Measurements from ENCODE around the gene DUOX1.

DNA sequence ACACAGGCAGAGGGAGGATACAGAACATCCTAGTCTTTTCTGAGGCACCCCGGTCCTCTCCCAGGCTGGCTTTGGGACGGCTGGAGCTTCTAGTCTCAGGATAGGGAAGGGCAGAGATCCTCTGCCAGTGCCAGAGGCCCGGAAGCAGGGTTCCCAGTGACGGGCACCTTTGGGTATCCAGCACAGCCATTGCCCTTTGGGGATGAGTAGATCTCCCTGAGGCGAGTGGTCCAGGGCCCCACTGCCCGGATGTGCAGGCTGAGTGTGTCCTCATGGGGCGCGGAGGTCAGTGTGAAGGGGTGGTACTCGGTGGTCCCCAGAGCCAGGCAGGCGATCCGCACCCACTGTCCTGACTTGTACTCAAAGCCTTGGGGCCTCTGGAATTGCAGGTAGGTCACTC is 34.1 kb upstream of the DUOX1 start:
- TF ChIP-seq EP300 (IDR thresholded peaks at IDR 0.05) (no peak), CTCF (IDR thresholded peaks at IDR 0.05) (no peak), POLR2A (IDR thresholded peaks at IDR 0.05) (no peak)

Measured in tibial nerve (tissue), 4 donors.